Neural cell (in vitro differentiated cells): ENCODE measurements around the gene MSH3. TPM values are rescaled to one million over a fixed set of nuclear protein-coding genes. Genes with fewer than 3 reads are reported as not detected.

Experiments used
- H2AFZ ChIP-seq: fragments of 200-600, 300-800 bp; sonication (generic), shearing (Covaris generic); 2 replicates; pipeline ENCODE4 v1.6.0; 2014; ENCODE audit warnings: low read depth, mild to moderate bottlenecking, antibody characterized with exemption, low read length, moderate library complexity
- H3F3A ChIP-seq: fragments of 200-600 bp; shearing (Covaris generic); 2 replicates; pipeline ENCODE4 v1.6.1; 2016; ENCODE audit warnings: mild to moderate bottlenecking, moderate library complexity, mixed read lengths, antibody characterized with exemption, low read length; ENCODE audit not compliant: insufficient read depth, poor library complexity, severe bottlenecking
- H3K27ac ChIP-seq: fragments of 200-600, 300-800 bp; sonication (generic), shearing (Covaris generic); 2 replicates; pipeline ENCODE4 v1.5.1; 2014; ENCODE audit warnings: mild to moderate bottlenecking, low read length, moderate library complexity
- H3K27me3 ChIP-seq: fragments of 300-800, 200-600 bp; sonication (generic), shearing (Covaris generic); 2 replicates; pipeline ENCODE4 v1.6.0; 2014; ENCODE audit warnings: mild to moderate bottlenecking, low read depth, low read length, moderate library complexity; ENCODE audit not compliant: insufficient read depth
- H3K36me3 ChIP-seq: fragments of 300-800, 200-600 bp; sonication (generic), shearing (Covaris generic); 2 replicates; pipeline ENCODE4 v1.5.1; 2014; ENCODE audit warnings: mild to moderate bottlenecking, antibody characterized with exemption, low read length, moderate library complexity; ENCODE audit not compliant: insufficient read depth
- H3K4me2 ChIP-seq: fragments of 300-800, 200-600 bp; sonication (generic), shearing (Covaris generic); 2 replicates; pipeline ENCODE4 v1.6.0; 2014; ENCODE audit warnings: mild to moderate bottlenecking, low read length
- H3K4me3 ChIP-seq: fragments of 300-800, 200-600 bp; sonication (generic), shearing (Covaris generic); 2 replicates; pipeline ENCODE4 v1.5.1; 2014; ENCODE audit warnings: mild to moderate bottlenecking, low read length, moderate library complexity
- H3K79me2 ChIP-seq: fragments of 200-600 bp; shearing (Covaris generic); replicated peaks from 2 replicates; pipeline ENCODE4 v1.6.0; 2014; ENCODE audit warnings: mild to moderate bottlenecking, low read length, moderate library complexity; ENCODE audit not compliant: insufficient read depth
- H3K9ac ChIP-seq: fragments of 300-800, 200-600 bp; sonication (generic), shearing (Covaris generic); 2 replicates; pipeline ENCODE4 v1.6.1; 2016; ENCODE audit warnings: mild to moderate bottlenecking, low read length, mixed read lengths
- H3K9me2 ChIP-seq: fragments of 200-600 bp; shearing (Covaris generic); 2 replicates; pipeline ENCODE4 v1.6.1; 2016; ENCODE audit warnings: mild to moderate bottlenecking, low read length, mixed read lengths; ENCODE audit not compliant: insufficient read depth
- H3K9me3 ChIP-seq: fragments of 200-600, 300-800 bp; sonication (generic), shearing (Covaris generic); 2 replicates; pipeline ENCODE4 v1.6.1; 2016; ENCODE audit warnings: mild to moderate bottlenecking, mixed run types, low read length, moderate library complexity, mixed read lengths
- H4K20me1 ChIP-seq: fragments of 200-600 bp; shearing (Covaris generic); 2 replicates; pipeline ENCODE4 v1.6.1; 2016; ENCODE audit warnings: mild to moderate bottlenecking, mixed run types; ENCODE audit not compliant: insufficient read depth
- CTCF ChIP-seq: fragments of 450-650 bp; IDR thresholded peaks from 2 replicates; pipeline ENCODE4 v1.5.1; 2014; ENCODE audit warnings: antibody characterized with exemption, mild to moderate bottlenecking, moderate library complexity; ENCODE audit not compliant: poor library complexity, severe bottlenecking
- EP300 ChIP-seq: fragments of 450-650 bp; conservative IDR thresholded peaks from 2 replicates; pipeline ENCODE4 v1.6.1; 2014; ENCODE audit warnings: antibody characterized with exemption, mild to moderate bottlenecking, moderate library complexity; ENCODE audit not compliant: poor library complexity, severe bottlenecking
- EZH2 ChIP-seq: fragments of 200-600, 300-800 bp; shearing (Covaris generic), sonication (generic); IDR thresholded peaks from 2 replicates; pipeline ENCODE4 v1.6.1; 2014; ENCODE audit warnings: antibody characterized with exemption, low read length, borderline replicate concordance, mild to moderate bottlenecking; ENCODE audit not compliant: insufficient read depth, poor library complexity, severe bottlenecking
- MXI1 ChIP-seq: fragments of 450-650 bp; conservative IDR thresholded peaks from 2 replicates; pipeline ENCODE4 v1.6.1; 2014; ENCODE audit warnings: antibody characterized with exemption, mild to moderate bottlenecking; ENCODE audit not compliant: poor library complexity, severe bottlenecking
- POLR2AphosphoS5 ChIP-seq: IDR thresholded peaks from 2 replicates; pipeline ENCODE4 v1.6.1; 2012
- RAD21 ChIP-seq: fragments of 450-650 bp; conservative IDR thresholded peaks from 2 replicates; pipeline ENCODE4 v1.6.1; 2014; ENCODE audit warnings: antibody characterized with exemption, mild to moderate bottlenecking, moderate library complexity
- REST ChIP-seq: IDR thresholded peaks from 2 replicates; pipeline ENCODE4 v1.6.1; 2012; ENCODE audit warnings: borderline replicate concordance
- SMC3 ChIP-seq: fragments of 450-650 bp; conservative IDR thresholded peaks from 2 replicates; pipeline ENCODE4 v1.6.1; 2014; ENCODE audit warnings: antibody characterized with exemption, mild to moderate bottlenecking, moderate library complexity; ENCODE audit not compliant: poor library complexity
- TAF1 ChIP-seq: IDR thresholded peaks from 2 replicates; pipeline ENCODE4 v1.6.1; 2012; ENCODE audit warnings: low read depth
- polyA plus RNA-seq: library from polyadenylated mRNA; depleted of rRNA; stranded (reverse); fragments of >200 nt; gene quantifications from 2 replicates; pipeline ENCODE4 v1.2.3, GENCODE V29; 2014

The MSH3 gene
- polyA plus RNA-seq, 1 donor from 2014 or later: 9.8 TPM

- H3K27me3 ChIP-seq: no peaks in the 10 kb centered on the region
- no peak overlapping the region for H3K9ac ChIP-seq
- no peaks in the 10 kb centered on the region for H3K36me3 ChIP-seq
- H3K79me2 ChIP-seq: no peaks in the 10 kb centered on the region
- H3K4me3 ChIP-seq: no peak overlapping the region
- H3F3A ChIP-seq: no peaks in the 10 kb centered on the region
- no peaks in the 10 kb centered on the region for H3K9me3 ChIP-seq
- no peaks in the 10 kb centered on the region for H3K9me2 ChIP-seq
- no peak overlapping the region for H3K27ac ChIP-seq
- no peak overlapping the region for H2AFZ ChIP-seq
- no peak for TF ChIP-seq RAD21
- no peak for TF ChIP-seq REST
- TF ChIP-seq TAF1: no peak
- TF ChIP-seq SMC3: no peak
- no peak for TF ChIP-seq EZH2
- TF ChIP-seq CTCF: no peak
- TF ChIP-seq MXI1: no peak
- no peak for TF ChIP-seq EP300
- no peak for TF ChIP-seq POLR2AphosphoS5
- no peaks in the 10 kb centered on the region for H4K20me1 ChIP-seq
- no peak overlapping the region for H3K4me2 ChIP-seq
These were observed 265.9 kb downstream of the MSH3 start for GRCh38 chr5:80920333-80920732.

- H3K36me3 ChIP-seq: no peaks in the 10 kb centered on the region
- no peaks in the 10 kb centered on the region for H3K9me3 ChIP-seq
- no peak overlapping the region for H3K4me2 ChIP-seq
- no peaks in the 10 kb centered on the region for H3K9me2 ChIP-seq
- H3F3A ChIP-seq: no peaks in the 10 kb centered on the region
- TF ChIP-seq RAD21 (no peak), MXI1 (no peak), EP300 (no peak), SMC3 (no peak), EZH2 (no peak), POLR2AphosphoS5 (no peak), TAF1 (no peak), CTCF (no peak)
- H3K27me3 ChIP-seq: no peaks in the 10 kb centered on the region
- no peak overlapping the region for H3K9ac ChIP-seq
- H3K27ac ChIP-seq: no peak overlapping the region
- H3K79me2 ChIP-seq: no peaks in the 10 kb centered on the region
- H2AFZ ChIP-seq: no peak overlapping the region
- H4K20me1 ChIP-seq: no peaks in the 10 kb centered on the region
- H3K4me3 ChIP-seq: no peak overlapping the region
These were observed 266.6 kb downstream of the MSH3 start for GRCh38 chr5:80921026-80921425.
